GM23248 (cell line): Measurements from ENCODE around the gene ATN1. TPM values are rescaled to one million over a fixed set of nuclear protein-coding genes. Genes with fewer than 3 reads are reported as not detected.

Experiments used
- DNase-seq: peaks from one replicate; pipeline ENCODE4 v3.0.0-alpha.2; 2015
- H2AFZ ChIP-seq: fragments of 200-600 bp; sonication (generic); 2 replicates; pipeline ENCODE4 v1.6.1; 2016; ENCODE audit warnings: antibody characterized with exemption
- H3F3A ChIP-seq: fragments of 200-600 bp; sonication (generic); 2 replicates; pipeline ENCODE4 v1.6.1; 2016; ENCODE audit warnings: mild to moderate bottlenecking, antibody characterized with exemption, mixed run types; ENCODE audit not compliant: insufficient read depth
- H3K27ac ChIP-seq: fragments of 200-600 bp; sonication (generic); 2 replicates; pipeline ENCODE4 v1.5.1; 2016; ENCODE audit warnings: mild to moderate bottlenecking
- H3K27me3 ChIP-seq: fragments of 200-600 bp; sonication (generic); replicated peaks from 2 replicates; pipeline ENCODE4 v1.6.1; 2016; ENCODE audit warnings: mild to moderate bottlenecking; ENCODE audit not compliant: insufficient read depth
- H3K36me3 ChIP-seq: fragments of 200-600 bp; sonication (generic); 2 replicates; pipeline ENCODE4 v1.6.1; 2016; ENCODE audit warnings: low read depth, mild to moderate bottlenecking
- H3K4me1 ChIP-seq: fragments of 200-600 bp; sonication (generic); 2 replicates; pipeline ENCODE4 v1.6.1; 2016; ENCODE audit warnings: mild to moderate bottlenecking; ENCODE audit not compliant: insufficient read depth
- H3K4me2 ChIP-seq: fragments of 200-600 bp; sonication (generic); one replicate; pipeline ENCODE4 v1.6.1; 2016; ENCODE audit warnings: mild to moderate bottlenecking; ENCODE audit not compliant: unreplicated experiment
- H3K4me3 ChIP-seq: fragments of 200-600 bp; sonication (generic); 2 replicates; pipeline ENCODE4 v1.5.1; 2016; ENCODE audit warnings: mild to moderate bottlenecking
- H3K79me2 ChIP-seq: fragments of 200-600 bp; sonication (generic); 2 replicates; pipeline ENCODE4 v1.6.1; 2016; ENCODE audit warnings: mild to moderate bottlenecking; ENCODE audit not compliant: insufficient read depth
- H3K9ac ChIP-seq: fragments of 200-600 bp; sonication (generic); 2 replicates; pipeline ENCODE4 v1.6.1; 2016; ENCODE audit warnings: mild to moderate bottlenecking
- H3K9me2 ChIP-seq: fragments of 200-600 bp; sonication (generic); 2 replicates; pipeline ENCODE4 v1.6.1; 2016; ENCODE audit warnings: mixed run types, mild to moderate bottlenecking, moderate library complexity; ENCODE audit not compliant: insufficient read depth
- H3K9me3 ChIP-seq: fragments of 200-600 bp; sonication (generic); one replicate; pipeline ENCODE4 v1.6.1; 2017; ENCODE audit warnings: low read depth
- H4K20me1 ChIP-seq: fragments of 200-600 bp; sonication (generic); 2 replicates; pipeline ENCODE4 v1.6.0; 2016; ENCODE audit not compliant: insufficient read depth
- EZH2 ChIP-seq: fragments of 200-600 bp; sonication (generic); IDR thresholded peaks from 2 replicates; pipeline ENCODE4 v1.6.1; 2018; ENCODE audit warnings: antibody characterized with exemption, mild to moderate bottlenecking; ENCODE audit not compliant: insufficient read depth, poor library complexity, severe bottlenecking
- EZH2phosphoT487 ChIP-seq: fragments of 200-600 bp; sonication (generic); IDR thresholded peaks from 2 replicates; pipeline ENCODE4 v1.6.1; 2018; ENCODE audit warnings: antibody characterized with exemption, moderate library complexity, mild to moderate bottlenecking, low read depth; ENCODE audit not compliant: insufficient read depth
- WGBS, 2 experiments: methylation state at CpG; one replicate each; pipeline ENCODE4 v1.1.6; 2015 to 2017; ENCODE audit warnings: low lambda C conversion rate in 2 of 2, low coverage in 1 of 2; ENCODE audit errors: missing lambda C conversion rate in 2 of 2; 5-methylcytosine and 5-hydroxymethylcytosine counted together
- in situ Hi-C: fragments of 300-500 bp; cut with MboI; formaldehyde crosslinking; loops from 2 replicates; pipeline ENCODE4 v1.15.0; 2020
- polyA plus RNA-seq: library from polyadenylated mRNA; unstranded; fragments of >200 nt; fragmentation: Nextera tagmentation; extraction: Ambion mirVana; gene quantifications from 2 replicates; pipeline ENCODE4 v1.2.1, GENCODE V29; 2016
- total RNA-seq: library from RNA; depleted of rRNA; stranded (reverse); fragments of >200 nt; shearing (Covaris generic); gene quantifications from 2 replicates; pipeline ENCODE4 v1.2.3, GENCODE V29; 2014

Gene ATN1
- total and polyA plus RNA-seq, 2 experiments from 2014 or later = 6.5 to 14.7 TPM

DNA sequence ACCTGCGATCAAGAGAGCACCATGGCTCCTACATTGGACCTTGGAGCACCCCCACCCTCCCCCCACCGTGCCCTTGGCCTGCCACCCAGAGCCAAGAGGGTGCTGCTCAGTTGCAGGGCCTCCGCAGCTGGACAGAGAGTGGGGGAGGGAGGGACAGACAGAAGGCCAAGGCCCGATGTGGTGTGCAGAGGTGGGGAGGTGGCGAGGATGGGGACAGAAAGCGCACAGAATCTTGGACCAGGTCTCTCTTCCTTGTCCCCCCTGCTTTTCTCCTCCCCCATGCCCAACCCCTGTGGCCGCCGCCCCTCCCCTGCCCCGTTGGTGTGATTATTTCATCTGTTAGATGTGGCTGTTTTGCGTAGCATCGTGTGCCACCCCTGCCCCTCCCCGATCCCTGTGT, 14.0 kb downstream of the ATN1 start:
- Histone ChIP-seq H4K20me1 (no peaks in the 10 kb centered on the region), H3K27ac (no peak overlapping the region), H3K4me2 (no peak overlapping the region), H3K36me3 (0 out of 2 replicates have a peak, but pooled peaks cover 5% of the 10 kb centered on the region), H3K4me3 (no peak overlapping the region), H3K79me2 (peaks cover 17% of the 10 kb centered on the region), H3K9me2 (no peaks in the 10 kb centered on the region), H3F3A (peaks cover 51% of the 10 kb centered on the region), H3K9ac (no peak overlapping the region), H3K4me1 (peaks cover 24% of the 10 kb centered on the region), H2AFZ (no peak overlapping the region), H3K9me3 (no peaks in the 10 kb centered on the region), H3K27me3 (no peaks in the 10 kb centered on the region)
- TF ChIP-seq EZH2phosphoT487 = no peak
- no peak for TF ChIP-seq EZH2
- 80 to 81% methylated on average over 6 to 12 of the region's 12 CpGs for WGBS, 2 experiments
- in situ Hi-C loops = loop anchor here (10.0 kb wide), 1 partner anchor 173 kb away; no protein-coding TSS in a partner anchor
- no peak for DNase-seq

DNA sequence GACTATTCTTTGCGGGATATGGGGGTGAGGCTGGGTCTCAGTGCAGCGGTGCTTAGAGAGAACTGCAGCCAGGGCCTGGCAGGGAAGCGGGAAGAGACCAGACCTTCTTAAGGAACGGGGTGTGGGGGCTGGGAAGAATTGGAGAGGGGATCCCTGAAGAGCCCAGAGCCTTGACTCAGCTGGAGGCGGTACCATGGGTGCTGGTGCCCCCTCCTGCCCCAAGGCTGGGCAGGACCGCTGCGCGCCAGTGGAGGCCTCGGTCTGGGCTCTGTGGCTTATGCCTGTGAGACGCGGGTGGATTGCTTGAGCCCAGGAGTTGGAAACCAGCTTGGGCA, 14.5 kb downstream of the ATN1 start:
- Histone ChIP-seq H3K9me2 (no peaks in the 10 kb centered on the region), H3K27me3 (no peaks in the 10 kb centered on the region), H3K9ac (peak overlapping the region; percentile 89), H3F3A (peaks cover 51% of the 10 kb centered on the region), H3K9me3 (no peaks in the 10 kb centered on the region), H3K4me2 (no peak overlapping the region), H2AFZ (no peak overlapping the region), H4K20me1 (no peaks in the 10 kb centered on the region), H3K27ac (peak overlapping the region; percentile 92), H3K36me3 (0 out of 2 replicates have a peak, but pooled peaks cover 5% of the 10 kb centered on the region), H3K4me1 (peaks cover 20% of the 10 kb centered on the region), H3K79me2 (peaks cover 12% of the 10 kb centered on the region; the same call in 1 of the 2 replicates), H3K4me3 (no peak overlapping the region)
- no peak for TF ChIP-seq EZH2
- no peak for TF ChIP-seq EZH2phosphoT487
- 81 to 83% methylated on average over 11 of the region's 11 CpGs for WGBS, 2 experiments
- in situ Hi-C loops = loop anchor here (10.0 kb wide), 1 partner anchor 173 kb away; no protein-coding TSS in a partner anchor
- no peak for DNase-seq

DNA sequence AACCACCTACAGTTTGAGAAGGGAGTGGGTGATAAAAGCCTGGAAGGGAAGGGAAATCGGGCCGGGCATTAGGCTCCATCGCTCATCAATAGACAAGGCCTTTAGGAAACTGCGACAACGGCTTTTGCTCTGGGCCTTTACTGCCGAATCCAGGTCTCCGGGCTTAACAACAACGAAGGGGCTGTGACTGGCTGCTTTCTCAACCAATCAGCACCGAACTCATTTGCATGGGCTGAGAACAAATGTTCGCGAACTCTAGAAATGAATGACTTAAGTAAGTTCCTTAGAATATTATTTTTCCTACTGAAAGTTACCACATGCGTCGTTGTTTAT, 15.6 kb downstream of the ATN1 start:
- TF ChIP-seq EZH2phosphoT487 (no peak), EZH2 (no peak)
- H3F3A ChIP-seq = peaks cover 51% of the 10 kb centered on the region
- peak overlapping the region; percentile 11; the same call in 1 of the 2 replicates for H2AFZ ChIP-seq
- peak; percentile 96 for DNase-seq
- H3K79me2 ChIP-seq = peaks cover 11% of the 10 kb centered on the region; the same call in 1 of the 2 replicates
- H3K27ac ChIP-seq = peak overlapping the region; percentile 92
- no peaks in the 10 kb centered on the region for H3K27me3 ChIP-seq
- H3K9me2 ChIP-seq = no peaks in the 10 kb centered on the region
- H3K4me3 ChIP-seq = peak overlapping the region; percentile 82
- H3K4me1 ChIP-seq = peaks cover 17% of the 10 kb centered on the region
- H4K20me1 ChIP-seq = no peaks in the 10 kb centered on the region
- H3K9me3 ChIP-seq = no peaks in the 10 kb centered on the region
- in situ Hi-C loops = loop anchor here (10.0 kb wide), 1 partner anchor 171 kb away; no protein-coding TSS in a partner anchor
- WGBS, 2 experiments = 0 to 2% methylated on average over 13 of the region's 13 CpGs
- peak overlapping the region; percentile 76 for H3K4me2 ChIP-seq
- peak overlapping the region; percentile 89 for H3K9ac ChIP-seq
- 0 out of 2 replicates have a peak, but pooled peaks cover 5% of the 10 kb centered on the region for H3K36me3 ChIP-seq

DNA sequence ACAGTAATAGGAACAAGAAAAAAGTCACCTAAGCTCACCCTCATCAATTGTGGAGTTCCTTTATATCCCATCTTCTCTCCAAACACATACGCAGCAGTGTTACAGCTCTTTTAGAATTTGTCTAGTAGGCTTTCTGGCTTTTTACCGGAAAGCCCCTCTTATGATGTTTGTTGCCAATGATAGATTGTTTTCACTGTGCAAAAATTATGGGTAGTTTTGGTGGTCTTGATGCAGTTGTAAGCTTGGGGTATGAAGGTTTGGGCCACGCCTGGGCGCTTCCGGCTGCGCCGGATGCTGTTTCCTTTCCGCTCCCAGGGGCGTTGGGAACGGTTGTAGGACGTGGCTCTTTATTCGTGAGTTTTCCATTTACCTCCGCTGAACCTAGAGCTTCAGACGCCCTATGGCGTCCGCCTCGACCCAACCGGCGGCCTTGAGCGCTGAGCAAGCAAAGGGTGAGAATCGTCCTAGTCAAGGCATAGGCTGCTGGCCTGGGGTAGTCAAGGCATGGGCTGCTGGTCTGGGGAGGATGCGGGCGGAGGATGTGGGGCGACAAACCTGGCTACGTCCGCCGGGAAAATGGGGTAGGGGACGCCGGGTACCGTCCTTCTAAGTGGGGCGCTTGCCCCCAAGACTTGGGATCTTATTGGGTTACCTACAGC, 16.1 kb downstream of the ATN1 start, which contains the start of the genes C12orf57 and RNU7-1:
Gene C12orf57, plus strand, starts transcription at position 301 of the 659 bp plus-strand sequence. Its CDS starts 100 bp downstream, at position 401.
Gene RNU7-1, plus strand, starts transcription at position 95 of the 659 bp plus-strand sequence.
- no peaks in the 10 kb centered on the region for H4K20me1 ChIP-seq
- H3K27ac ChIP-seq = peak within 1 kb of the TSS; percentile 92
- H3K4me2 ChIP-seq = peak within 1 kb of the TSS; percentile 76
- in situ Hi-C loops = loop anchor here (10.0 kb wide), 1 partner anchor 171 kb away; no protein-coding TSS in a partner anchor
- no peaks in the 10 kb centered on the region for H3K27me3 ChIP-seq
- TF ChIP-seq EZH2phosphoT487 = no peak
- no peak for TF ChIP-seq EZH2
- peak; percentile 90 for DNase-seq
- no peaks in the 10 kb centered on the region for H3K9me2 ChIP-seq
- H3K36me3 ChIP-seq = 0 out of 2 replicates have a peak, but pooled peaks cover 5% of the 10 kb centered on the region
- peak within 1 kb of the TSS; percentile 89 for H3K9ac ChIP-seq
- peaks cover 17% of the 10 kb centered on the region for H3K4me1 ChIP-seq
- H3K9me3 ChIP-seq = no peaks in the 10 kb centered on the region
- peaks cover 51% of the 10 kb centered on the region for H3F3A ChIP-seq
- peaks cover 11% of the 10 kb centered on the region; the same call in 1 of the 2 replicates for H3K79me2 ChIP-seq
- peak within 1 kb of the TSS; percentile 82 for H3K4me3 ChIP-seq
- peak within 1 kb of the TSS; percentile 31 for H2AFZ ChIP-seq
- WGBS, 2 experiments = 1% methylated on average over 29 to 31 of the region's 31 CpGs
